ENCODE results near the gene PEMT.

Gene PEMT

GRCh38 chr17:17503566-17504130 is 87.9 kb downstream of the PEMT start:
- DNase-seq (ENCODE audit: low read depth), result no peak

GRCh38 chr17:17502741-17503565 is 88.6 kb downstream of the PEMT start:
- no peak for DNase-seq (ENCODE audit: low read depth)

- DNase-seq (ENCODE audit: low read depth), result no peak
These were observed 90.4 kb downstream of the PEMT start for GRCh38 chr17:17500999-17501605.

GRCh38 chr17:17499402-17500145 is 91.9 kb downstream of the PEMT start:
- DNase-seq (ENCODE audit: low read depth), result no peak

- DNase-seq (ENCODE audit: low read depth), result no peak
These were observed 92.8 kb downstream of the PEMT start for GRCh38 chr17:17498606-17499301.

GRCh38 chr17:17497845-17498520 is 93.5 kb downstream of the PEMT start:
- no peak for DNase-seq (ENCODE audit: low read depth)

- DNase-seq (ENCODE audit: low read depth), result no peak
These were observed 94.3 kb downstream of the PEMT start for GRCh38 chr17:17497065-17497844.

- DNase-seq (ENCODE audit: low read depth), result peak; percentile 78
These were observed 95.1 kb downstream of the PEMT start, which contains the start of gene RASD1 for GRCh38 chr17:17496189-17497064. Gene RASD1 (minus strand): TSS chr17:17496395. CDS start chr17:17496181, 214 bp downstream.

GRCh38 chr17:17495536-17496188 is 95.8 kb downstream of the PEMT start:
- no peak for DNase-seq (ENCODE audit: low read depth)

GRCh38 chr17:17494870-17495535 is 96.5 kb downstream of the PEMT start:
- DNase-seq (ENCODE audit: low read depth), result no peak

GRCh38 chr17:17494499-17494869 is 97.0 kb downstream of the PEMT start:
- no peak for DNase-seq (ENCODE audit: low read depth)

- DNase-seq (ENCODE audit: low read depth), result no peak
These were observed 97.5 kb downstream of the PEMT start for GRCh38 chr17:17493986-17494466.

- no peak for DNase-seq (ENCODE audit: low read depth)
These were observed 98.1 kb downstream of the PEMT start for GRCh38 chr17:17493249-17493985.

GRCh38 chr17:17492571-17492970 is 98.9 kb downstream of the PEMT start:
- no peak for DNase-seq (ENCODE audit: low read depth)

- no peak for DNase-seq (ENCODE audit: low read depth)
These were observed 99.4 kb downstream of the PEMT start for GRCh38 chr17:17492085-17492484.

GRCh38 chr17:17491546-17491988 is 99.9 kb downstream of the PEMT start:
- DNase-seq (ENCODE audit: low read depth), result no peak

- no peak for DNase-seq (ENCODE audit: low read depth)
These were observed 100.5 kb downstream of the PEMT start for GRCh38 chr17:17491031-17491471.

Measured in activated T-helper 9 cell treated with anti-CD3 and anti-CD28 coated beads, Interleukin-2, amount 50 U/mL, for 16 hours (primary cell).